HG02884 (cell line): ENCODE results near the gene SRGAP1.
A peak's percentile ranks its signal among the peaks of the same experiment; 100 is the strongest.
"Not testable (repeated sequence)": the region's sequence is repeated elsewhere in the genome, so short reads cannot be mapped to it uniquely, and the experiment has no call there.

Source experiments
- ATAC-seq: cut with Tn5 transposase; IDR thresholded peaks from one replicate; pipeline ENCODE4 v1.9.1; 2021; ENCODE audit warnings: mild to moderate bottlenecking, moderate library complexity; ENCODE audit not compliant: unreplicated experiment

The SRGAP1 gene

GRCh38 chr12:64181430-64182291, 337.2 kb downstream of the SRGAP1 start:
- no peak for ATAC-seq

GRCh38 chr12:64184216-64184615, 339.7 kb downstream of the SRGAP1 start:
- no peak for ATAC-seq

DNA sequence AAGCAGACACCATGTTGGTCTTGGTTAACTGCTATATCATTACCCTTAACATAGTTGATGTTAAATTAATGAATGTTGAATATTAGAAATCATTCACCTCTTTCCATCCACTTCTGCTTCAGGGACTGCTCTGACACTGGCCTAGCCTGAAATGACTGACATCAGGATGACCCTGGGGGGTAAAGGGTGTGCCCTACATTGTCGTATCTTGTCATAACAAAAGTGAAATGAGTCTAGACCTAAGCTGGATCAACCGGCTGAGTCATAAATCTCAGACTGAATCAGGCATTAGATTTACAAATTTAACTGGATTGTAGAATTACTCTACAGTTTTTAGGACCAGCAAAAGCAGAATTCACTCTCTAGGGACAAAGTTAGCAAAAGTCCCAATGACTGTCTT, 342.3 kb downstream of the SRGAP1 start:
- peak; percentile 86 for ATAC-seq

DNA sequence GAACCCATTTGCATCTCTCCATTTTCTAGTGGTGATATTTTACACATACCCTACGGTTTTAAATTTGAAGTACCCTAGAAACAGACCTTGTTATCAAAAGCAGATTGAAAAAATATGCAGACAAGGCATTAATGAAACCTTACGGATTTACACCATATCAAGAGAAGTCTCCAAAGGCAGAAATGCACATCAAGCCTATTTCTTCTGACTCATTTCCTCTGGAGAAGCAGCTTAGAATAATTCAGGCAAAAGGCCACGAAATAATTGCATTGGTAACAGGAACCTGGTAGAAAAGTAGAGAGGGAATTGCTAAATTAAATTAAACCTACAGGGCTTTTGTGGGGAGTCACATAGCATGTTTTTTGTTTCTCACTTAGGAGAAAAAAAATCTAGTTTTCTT, 342.9 kb downstream of the SRGAP1 start:
- ATAC-seq = no peak

DNA sequence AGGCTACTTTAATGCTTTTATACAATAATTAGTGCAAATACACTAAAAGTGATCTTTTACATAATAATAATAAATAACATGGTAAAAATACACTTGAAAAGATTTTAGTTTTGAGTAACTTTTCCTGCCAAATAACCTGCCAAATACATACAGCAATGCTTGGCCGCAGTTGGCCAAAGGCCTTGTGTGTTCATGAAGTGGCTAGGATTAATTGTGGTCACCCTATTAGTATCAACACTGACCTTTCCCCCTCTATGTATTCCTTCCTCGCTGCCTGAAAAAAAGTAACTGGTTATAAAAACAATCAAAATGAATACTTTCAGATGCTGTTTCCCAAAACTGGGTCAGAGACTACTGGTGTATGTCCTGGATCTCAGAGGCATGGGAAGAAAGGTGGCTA, 343.3 kb downstream of the SRGAP1 start:
- no peak for ATAC-seq

- ATAC-seq = no peak
Observed at GRCh38 chr12:64189530-64189929, 345.0 kb downstream of the SRGAP1 start.

GRCh38 chr12:64190140-64190539, 345.6 kb downstream of the SRGAP1 start:
- ATAC-seq = no peak

- ATAC-seq = peak; percentile 95
Observed at GRCh38 chr12:64192644-64193444, 348.3 kb downstream of the SRGAP1 start.

DNA sequence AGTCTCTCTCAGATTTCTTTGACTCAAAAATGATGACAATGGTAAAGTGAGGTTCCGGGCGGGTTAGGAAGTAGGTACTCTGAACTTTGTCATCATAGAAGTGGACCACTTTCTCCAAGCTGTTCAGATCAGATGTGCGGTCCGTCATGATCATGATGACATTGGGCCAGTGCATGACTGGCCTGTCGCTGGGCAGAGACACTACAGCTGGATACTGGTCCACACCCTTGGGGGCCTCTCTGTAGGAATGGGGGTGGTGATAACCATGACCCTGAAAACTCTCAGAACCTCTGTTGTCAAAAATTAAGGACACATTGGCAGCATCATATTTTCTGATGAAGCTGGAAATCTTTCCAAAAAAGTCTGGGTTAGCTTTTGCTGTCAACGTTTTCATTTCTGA, 349.4 kb downstream of the SRGAP1 start:
- no peak for ATAC-seq

DNA sequence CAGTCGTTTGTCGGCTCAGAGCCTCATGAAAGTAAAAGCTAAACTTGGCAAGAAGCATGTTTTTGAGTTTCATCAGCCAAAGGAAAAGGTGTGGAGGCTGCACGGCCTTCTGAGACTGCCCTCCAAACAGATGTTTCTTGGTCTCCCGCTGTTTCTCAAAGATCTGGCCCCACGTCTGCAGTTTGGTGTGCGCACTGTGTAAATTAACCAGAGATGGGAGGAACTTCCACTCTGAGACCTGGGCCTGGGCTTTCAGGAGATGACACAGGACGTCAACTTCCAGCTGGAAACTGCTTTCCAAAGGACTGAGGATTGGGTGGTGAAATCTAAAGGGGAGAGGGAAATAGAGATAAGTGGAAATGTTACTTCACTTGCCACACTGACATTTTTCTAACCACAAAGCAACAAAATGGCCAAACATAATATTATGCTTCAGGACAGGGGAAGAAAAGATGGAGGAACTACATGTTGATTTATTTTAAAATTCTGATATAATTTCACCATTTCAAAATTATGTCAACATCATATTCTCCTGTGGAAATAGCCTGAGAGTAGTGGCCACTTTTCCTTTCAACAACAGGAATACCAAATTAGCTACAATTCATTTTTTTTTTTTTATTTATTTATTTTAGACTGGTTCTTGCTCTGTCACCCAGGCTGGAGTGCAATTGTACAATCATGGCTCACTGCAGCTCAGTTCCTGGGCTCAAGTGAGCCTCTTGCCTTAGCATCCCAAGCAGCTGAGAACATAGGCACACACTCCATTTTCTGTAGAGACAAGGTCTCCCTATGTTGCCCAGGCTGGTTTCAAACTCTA, 350.0 kb downstream of the SRGAP1 start:
- ATAC-seq = no peak

GRCh38 chr12:64195841-64196240, 351.3 kb downstream of the SRGAP1 start:
- not testable (repeated sequence) for ATAC-seq

- ATAC-seq = no peak
Observed at GRCh38 chr12:64203036-64203435, 358.5 kb downstream of the SRGAP1 start.

- ATAC-seq = no peak
Observed at GRCh38 chr12:64203775-64204174, 359.3 kb downstream of the SRGAP1 start.

DNA sequence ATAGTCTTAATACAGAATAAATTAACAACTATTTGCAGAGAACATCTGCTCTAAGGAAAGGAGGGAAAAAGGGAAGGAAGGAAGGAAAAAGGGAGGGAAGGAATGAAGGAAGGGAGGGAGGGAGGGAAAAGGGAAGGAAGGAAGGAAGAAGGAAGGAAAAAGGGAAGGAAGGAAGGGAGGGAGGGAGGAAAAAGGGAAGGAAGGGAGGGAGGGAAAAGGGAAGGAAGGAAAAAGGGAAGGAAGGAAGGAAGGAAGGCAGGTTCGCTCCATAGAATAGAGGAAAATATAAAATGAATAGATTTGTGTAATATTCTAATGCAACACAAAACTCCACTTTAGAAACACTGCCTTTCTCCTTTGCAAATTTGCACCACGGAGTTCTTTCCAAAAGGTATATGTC, 361.0 kb downstream of the SRGAP1 start:
- ATAC-seq = no peak

DNA sequence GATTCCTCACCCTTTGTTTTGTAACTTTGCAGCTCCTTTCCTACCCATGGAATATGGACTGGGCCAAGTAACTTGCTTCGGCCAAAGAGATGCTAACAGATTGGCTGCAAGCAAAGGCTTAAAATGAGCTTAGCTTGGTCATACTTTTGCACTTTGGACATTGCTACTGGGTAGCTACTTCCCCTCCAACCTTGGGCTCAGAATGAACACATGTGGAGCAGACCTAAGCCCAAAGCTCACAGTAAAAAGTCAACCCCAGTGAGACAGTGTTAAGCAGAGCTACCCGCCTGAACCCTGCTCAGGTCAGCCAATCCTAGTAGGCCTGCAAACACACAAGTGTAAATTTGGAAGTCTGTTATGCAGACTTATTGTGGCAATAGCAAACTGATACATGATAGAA, 363.0 kb downstream of the SRGAP1 start:
- no peak for ATAC-seq
